H1 (cell line): Measurements from ENCODE around the gene RNF2. TPM values are rescaled to one million over a fixed set of nuclear protein-coding genes. Genes with fewer than 3 reads are reported as not detected.

Experiments
- CTCF ChIA-PET: fragments of 300-600 bp; sonication (Branson Sonifier 250); formaldehyde crosslinking; loops from one replicate; lab custom pipeline; 2021; ENCODE audit not compliant: partially characterized antibody; lab: Charles Lee
- POLR2A ChIA-PET: fragments of 300-600 bp; sonication (Branson Sonifier 250); formaldehyde crosslinking; loops from one replicate; lab custom pipeline; 2021; ENCODE audit warnings: inconsistent platforms; ENCODE audit not compliant: partially characterized antibody; lab: Charles Lee
- DNase-seq, 2 experiments: peaks; one replicate each; pipeline versions ENCODE4 v3.0.0 to v3.0.0-alpha.2; 2010 to 2022; ENCODE audit warnings: low spot score in 2 of 2, low read depth in 1 of 2, mixed read lengths in 1 of 2
- FAIRE-seq: peaks from 2 replicates; lab custom pipeline; 2011; peaks lifted over from hg19 to GRCh38; lab: Jason Lieb, UNC
- H2AFZ ChIP-seq: 2 replicates; pipeline ENCODE4 v1.8.1; 2012; ENCODE audit warnings: low read length, inconsistent platforms
- H2AK5ac ChIP-seq: 2 replicates; pipeline ENCODE4 v1.6.1; 2013; ENCODE audit warnings: low read depth, low read length
- H2BK120ac ChIP-seq: replicated peaks from 2 replicates; pipeline ENCODE3; 2013; ENCODE audit warnings: low read depth, low read length, inconsistent platforms
- H2BK12ac ChIP-seq: 2 replicates; pipeline ENCODE4 v1.6.1; 2013; ENCODE audit warnings: low read depth, low read length
- H2BK15ac ChIP-seq: 2 replicates; pipeline ENCODE4 v1.6.1; 2013; ENCODE audit warnings: low read length
- H2BK20ac ChIP-seq: 2 replicates; pipeline ENCODE4 v1.6.1; 2013; ENCODE audit warnings: low read length
- H2BK5ac ChIP-seq: 2 replicates; pipeline ENCODE4 v1.6.1; 2013; ENCODE audit warnings: low read depth, low read length
- H3K14ac ChIP-seq: 2 replicates; pipeline ENCODE4 v1.6.1; 2013; ENCODE audit warnings: inconsistent platforms; ENCODE audit not compliant: insufficient read length
- H3K18ac ChIP-seq: 2 replicates; pipeline ENCODE4 v1.6.1; 2013; ENCODE audit warnings: low read length; ENCODE audit errors: extremely low read depth
- H3K23ac ChIP-seq: 2 replicates; pipeline ENCODE4 v1.6.1; 2013; ENCODE audit warnings: inconsistent platforms; ENCODE audit not compliant: insufficient read length
- H3K23me2 ChIP-seq: 2 replicates; pipeline ENCODE4 v1.6.1; 2013; ENCODE audit warnings: low read depth, low read length
- H3K27ac ChIP-seq: 2 replicates; pipeline ENCODE4 v1.6.1; 2011; ENCODE audit warnings: low read depth, low read length, inconsistent platforms
- H3K27me3 ChIP-seq, 4 experiments: replicated peaks in 1 of 4; 1 replicate in 1 of 4; 2 replicates in 3 of 4; pipeline versions ENCODE4 v1.6.1 to v1.8.1; 2011 to 2013; ENCODE audit warnings: low read length in 3 of 4, mild to moderate bottlenecking in 3 of 4, inconsistent platforms in 2 of 4, mixed read lengths in 2 of 4, moderate library complexity in 1 of 4; ENCODE audit not compliant: control insufficient read depth in 3 of 4, insufficient read depth in 3 of 4; ENCODE audit errors: extremely low read depth in 1 of 4
- H3K36me3 ChIP-seq, 4 experiments: 2 replicates each; pipeline versions ENCODE4 v1.6.1 to v1.8.1; 2011 to 2013; ENCODE audit warnings: mild to moderate bottlenecking in 4 of 4, low read length in 3 of 4, moderate library complexity in 2 of 4, control low read depth in 1 of 4, inconsistent platforms in 1 of 4; ENCODE audit not compliant: insufficient read depth in 4 of 4, control insufficient read depth in 2 of 4
- H3K4ac ChIP-seq: replicated peaks from 2 replicates; pipeline ENCODE3; 2013; ENCODE audit warnings: low read length, low read depth, mixed read lengths, inconsistent platforms; ENCODE audit not compliant: insufficient read length
- H3K4me1 ChIP-seq, 4 experiments: replicated peaks in 1 of 4; 1 replicate in 1 of 4; 2 replicates in 3 of 4; pipeline versions ENCODE4 v1.6.1 to v1.8.1; 2011 to 2013; ENCODE audit warnings: low read length in 3 of 4, inconsistent platforms in 2 of 4, mixed read lengths in 1 of 4; ENCODE audit not compliant: insufficient read depth in 4 of 4, control insufficient read depth in 3 of 4
- H3K4me2 ChIP-seq, 2 experiments: 2 replicates each; pipeline versions ENCODE4 v1.6.1 to v1.8.1; 2011 to 2013; ENCODE audit warnings: low read depth in 2 of 2, low read length in 2 of 2, control low read depth in 1 of 2, inconsistent platforms in 1 of 2, mild to moderate bottlenecking in 1 of 2; ENCODE audit not compliant: insufficient read depth in 1 of 2
- H3K4me3 ChIP-seq, 4 experiments: fragments of 200-600, 300-600 bp in 1 of 4; sonication (generic), shearing (Covaris generic), sonication (Bioruptor Twin) in 1 of 4; 2 replicates each; pipeline versions ENCODE4 v1.5.1 to v1.8.1; 2011 to 2016; ENCODE audit warnings: low read length in 4 of 4, low read depth in 3 of 4, control low read depth in 2 of 4, inconsistent platforms in 2 of 4, mild to moderate bottlenecking in 2 of 4, mixed read lengths in 1 of 4, moderate library complexity in 1 of 4; ENCODE audit not compliant: insufficient read depth in 2 of 4; ENCODE audit errors: extremely low read depth in 1 of 4
- H3K56ac ChIP-seq: replicated peaks from 2 replicates; pipeline ENCODE3; 2013; ENCODE audit warnings: low read depth, mild to moderate bottlenecking, mixed read lengths, low read length, inconsistent platforms; ENCODE audit not compliant: insufficient read length
- H3K79me1 ChIP-seq: 2 replicates; pipeline ENCODE4 v1.6.1; 2013; ENCODE audit warnings: low read depth, low read length, control low read depth
- H3K79me2 ChIP-seq, 2 experiments: 2 replicates each; pipeline versions ENCODE4 v1.6.1 to v1.8.1; 2012 to 2013; ENCODE audit warnings: low read length in 2 of 2, mild to moderate bottlenecking in 2 of 2, inconsistent platforms in 1 of 2; ENCODE audit not compliant: insufficient read depth in 2 of 2, control insufficient read depth in 1 of 2
- H3K9ac ChIP-seq, 4 experiments: replicated peaks in 1 of 4; 1 replicate in 1 of 4; 2 replicates in 3 of 4; pipeline versions ENCODE4 v1.6.1 to v1.8.1; 2011 to 2013; ENCODE audit warnings: low read depth in 3 of 4, low read length in 3 of 4, control low read depth in 2 of 4, mild to moderate bottlenecking in 2 of 4, moderate library complexity in 2 of 4, inconsistent platforms in 1 of 4; ENCODE audit errors: extremely low read depth in 1 of 4
- H3K9me3 ChIP-seq, 2 experiments: 2 replicates each; pipeline versions ENCODE4 v1.6.1 to v1.8.1; 2012 to 2013; ENCODE audit warnings: mild to moderate bottlenecking in 2 of 2, moderate library complexity in 2 of 2, control low read depth in 1 of 2, inconsistent platforms in 1 of 2, low read depth in 1 of 2, low read length in 1 of 2, mixed read lengths in 1 of 2; ENCODE audit not compliant: insufficient read depth in 2 of 2
- H4K20me1 ChIP-seq, 2 experiments: replicated peaks in 1 of 2; 2 replicates each; pipeline versions ENCODE3 to v1.8.1; 2011 to 2013; ENCODE audit warnings: inconsistent platforms in 2 of 2, low read length in 2 of 2, mild to moderate bottlenecking in 1 of 2; ENCODE audit not compliant: insufficient read depth in 2 of 2, control insufficient read depth in 1 of 2
- H4K5ac ChIP-seq: 2 replicates; pipeline ENCODE4 v1.6.1; 2013; ENCODE audit warnings: low read length, low read depth, mixed read lengths, inconsistent platforms; ENCODE audit not compliant: insufficient read length
- H4K8ac ChIP-seq: 2 replicates; pipeline ENCODE4 v1.8.0; 2013; ENCODE audit warnings: mild to moderate bottlenecking, moderate library complexity, low read length, inconsistent platforms; ENCODE audit not compliant: insufficient read depth; ENCODE audit errors: extremely low read depth
- H4K91ac ChIP-seq: replicated peaks from 2 replicates; pipeline ENCODE3; 2013; ENCODE audit warnings: low read length, mixed read lengths, inconsistent platforms; ENCODE audit not compliant: insufficient read length
- ATF3 ChIP-seq: IDR thresholded peaks from 2 replicates; pipeline ENCODE4 v1.6.1; 2011; ENCODE audit warnings: low read depth, mild to moderate bottlenecking, low read length; ENCODE audit not compliant: insufficient read depth
- CBX5 ChIP-seq: fragments of 300-800, 300-1000 bp; sonication (generic); IDR thresholded peaks from 2 replicates; pipeline ENCODE4 v1.7.1; 2016; ENCODE audit warnings: antibody characterized with exemption, low read length, low read depth
- CTCF ChIP-seq, 3 experiments: IDR thresholded peaks; 1 replicate in 2 of 3; 2 replicates in 1 of 3; pipeline versions ENCODE4 v1.5.1 to v1.6.1; 2011; ENCODE audit warnings: low read length in 3 of 3, mild to moderate bottlenecking in 3 of 3, inconsistent platforms in 2 of 3, low read depth in 1 of 3, moderate library complexity in 1 of 3; ENCODE audit not compliant: insufficient read depth in 1 of 3; ENCODE audit errors: control extremely low read depth in 1 of 3
- POLR2A ChIP-seq, 2 experiments: IDR thresholded peaks; 1 replicate in 1 of 2; 2 replicates in 1 of 2; pipeline ENCODE4 v1.6.1; 2011; ENCODE audit warnings: low read depth in 2 of 2, low read length in 2 of 2, mild to moderate bottlenecking in 2 of 2; ENCODE audit errors: control extremely low read depth in 1 of 2
- RNF2 ChIP-seq: fragments of 200-900, 300-1000 bp; sonication (generic); IDR thresholded peaks from 2 replicates; pipeline ENCODE4 v1.7.1; 2016; ENCODE audit warnings: borderline replicate concordance, low read depth, mild to moderate bottlenecking, antibody characterized with exemption, low read length; ENCODE audit not compliant: poor library complexity, severe bottlenecking; ENCODE audit errors: missing control alignments
- SP2 ChIP-seq: IDR thresholded peaks from 2 replicates; pipeline ENCODE4 v1.6.1; 2012; ENCODE audit warnings: mild to moderate bottlenecking, low read length, inconsistent platforms
- SRF ChIP-seq: IDR thresholded peaks from 2 replicates; pipeline ENCODE4 v1.6.1; 2011; ENCODE audit warnings: mild to moderate bottlenecking, low read depth, low read length, moderate library complexity
- SUZ12 ChIP-seq: fragments of 200-600 bp; sonication (generic); IDR thresholded peaks from 2 replicates; pipeline ENCODE4 v1.6.1; 2012; ENCODE audit warnings: mild to moderate bottlenecking, inconsistent platforms, low read length, moderate library complexity, mixed read lengths
- polyA plus RNA-seq, 7 experiments: library from polyadenylated mRNA; depleted of rRNA in 3 of 7; stranded (reverse) in 5 of 7; unstranded in 2 of 7; fragments of >200 nt in 5 of 7; fragments of 200-250 nt in 2 of 7; gene quantifications; 1 replicate in 5 of 7; 2 replicates in 1 of 7; 4 replicates in 1 of 7; pipeline versions ENCODE4 v1.2.1 to v1.2.3, GENCODE V29; 2011 to 2013; ENCODE audit warnings: missing spikeins in 2 of 7, mixed read lengths in 2 of 7
- total RNA-seq: library from RNA; stranded (reverse); fragmentation: NEBNext Ultra II Directional; extraction: Animal tissue kit (Norgen Biotek cat#: 25700); gene quantifications from 2 replicates; pipeline ENCODE4 v1.2.1, GENCODE V29; 2021
- TF ChIP-seq, protein P1 (sequence below): IDR thresholded peaks from 2 replicates; pipeline ENCODE4 v1.6.1; 2011; ENCODE audit warnings: low read length, improper control_type of control experiment

The RNF2 gene
- total and polyA plus RNA-seq, 2 of the 8 experiments (the other 6 are each of a cell fraction or from before 2014, with no cell fraction given): 28.9 to 58.9 TPM

DNA sequence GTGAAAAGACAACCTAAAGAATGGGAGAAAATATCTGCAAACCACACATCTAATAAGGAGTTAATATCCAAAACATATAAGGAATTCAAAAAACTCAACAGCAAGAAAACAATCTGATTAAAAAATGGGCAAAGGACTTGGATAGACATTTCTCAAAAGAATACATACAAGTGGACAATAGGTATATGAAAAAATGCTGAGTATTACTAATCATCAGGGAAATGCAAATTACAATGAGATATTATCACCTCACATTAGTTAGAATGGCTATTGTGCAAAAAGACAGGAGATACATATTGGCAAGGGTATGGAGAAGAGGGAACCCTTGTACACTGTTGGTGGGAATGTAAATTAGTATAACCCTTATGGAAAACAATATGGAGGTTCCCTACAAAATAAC lies 66.5 kb downstream of the RNF2 start:
- Histone ChIP-seq H2AFZ (no peak overlapping the region), H2BK120ac (no peak overlapping the region), H2AK5ac (no peak overlapping the region), H4K91ac (no peak overlapping the region), H3K14ac (no peak overlapping the region), H3K27ac (no peak overlapping the region), H3K18ac (no peak overlapping the region), H3K4me1 (no peaks in the 10 kb centered on the region), H3K23ac (no peak overlapping the region), H3K36me3 (no peaks in the 10 kb centered on the region), H3K79me2 (no peaks in the 10 kb centered on the region), H3K27me3 (no peaks in the 10 kb centered on the region), H3K23me2 (no peaks in the 10 kb centered on the region), H2BK20ac (no peak overlapping the region), H2BK5ac (no peak overlapping the region), H2BK12ac (no peak overlapping the region), H3K4me2 (no peak overlapping the region), H3K79me1 (no peaks in the 10 kb centered on the region), H3K9ac (no peak overlapping the region), H3K4me3 (no peak overlapping the region), H2BK15ac (no peak overlapping the region), H3K4ac (no peak overlapping the region), H4K5ac (no peak overlapping the region), H3K9me3 (no peaks in the 10 kb centered on the region), H3K56ac (no peak overlapping the region), H4K20me1 (no peaks in the 10 kb centered on the region), H4K8ac (no peak overlapping the region)
- ChIA-PET CTCF (interaction anchor here (1.7 kb wide), 1 partner anchor 58 kb away, joined by 7 read pairs; no protein-coding TSS in a partner anchor), POLR2A (interaction anchor here (1.1 to 1.5 kb wide), 2 partner anchors 64 to 66 kb away, joined by 4 read pairs; partner anchors contain the start of gene RNF2)
- FAIRE-seq (no peak), DNase-seq (no peak)
- TF ChIP-seq ATF3: no peak
- no peak for TF ChIP-seq POLR2A (IDR thresholded peaks at IDR 0.05; ENCODE audit: control extremely low read depth in 1 of 2, low read depth in 2 of 2, low read length in 2 of 2)
- TF ChIP-seq CTCF (IDR thresholded peaks at IDR 0.05; ENCODE audit: control extremely low read depth in 1 of 3, insufficient read depth in 1 of 3, low read depth in 1 of 3, low read length in 3 of 3): no peak
- no peak for TF ChIP-seq SP2
- no peak for TF ChIP-seq RNF2
- TF ChIP-seq CBX5: no peak
- TF ChIP-seq SUZ12: no peak
- TF ChIP-seq SRF: no peak
- TF ChIP-seq, protein P1, sequence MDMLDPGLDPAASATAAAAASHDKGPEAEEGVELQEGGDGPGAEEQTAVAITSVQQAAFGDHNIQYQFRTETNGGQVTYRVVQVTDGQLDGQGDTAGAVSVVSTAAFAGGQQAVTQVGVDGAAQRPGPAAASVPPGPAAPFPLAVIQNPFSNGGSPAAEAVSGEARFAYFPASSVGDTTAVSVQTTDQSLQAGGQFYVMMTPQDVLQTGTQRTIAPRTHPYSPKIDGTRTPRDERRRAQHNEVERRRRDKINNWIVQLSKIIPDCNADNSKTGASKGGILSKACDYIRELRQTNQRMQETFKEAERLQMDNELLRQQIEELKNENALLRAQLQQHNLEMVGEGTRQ: no peak
